Lung (tissue), 12 donors: Measurements from ENCODE around the gene GALNT9. TPM values are rescaled to one million over a fixed set of nuclear protein-coding genes. Genes with fewer than 3 reads are reported as not detected.

Experiments used
- ATAC-seq: fragments of 200-7000 bp; cut with Tn5 transposase; one replicate; pipeline ENCODE4 v1.9.1; 2020; ENCODE audit warnings: moderate number of reproducible peaks; ENCODE audit not compliant: insufficient read depth, low FRiP score
- DNase-seq, 3 donors: peaks; one replicate each; pipeline ENCODE4 v3.0.0-alpha.2; 2013 to 2017
- H3K27ac ChIP-seq, 2 donors: one replicate each; pipeline ENCODE4 v1.5.1; 2013; ENCODE audit warnings: mild to moderate bottlenecking in 2 of 2, moderate library complexity in 2 of 2, control low read depth in 1 of 2, inconsistent platforms in 1 of 2, low read depth in 1 of 2, low read length in 1 of 2
- H3K27me3 ChIP-seq, 3 donors: one replicate each; pipeline ENCODE4 v1.5.1; 2013; ENCODE audit warnings: low read length in 2 of 3; ENCODE audit not compliant: control insufficient read depth in 3 of 3, insufficient read depth in 3 of 3
- H3K36me3 ChIP-seq, 4 donors: one replicate each; pipeline ENCODE4 v1.5.1; 2013; ENCODE audit warnings: low read length in 4 of 4, mild to moderate bottlenecking in 1 of 4, moderate library complexity in 1 of 4; ENCODE audit not compliant: control insufficient read depth in 4 of 4, insufficient read depth in 4 of 4
- H3K4me1 ChIP-seq, 5 donors: one replicate each; pipeline ENCODE4 v1.5.1; 2013; ENCODE audit warnings: low read length in 5 of 5, mild to moderate bottlenecking in 2 of 5, moderate library complexity in 1 of 5; ENCODE audit not compliant: control insufficient read depth in 5 of 5, insufficient read depth in 5 of 5
- H3K4me3 ChIP-seq: one replicate; pipeline ENCODE4 v1.5.1; 2013; ENCODE audit warnings: mild to moderate bottlenecking, control low read depth, moderate library complexity
- H3K9ac ChIP-seq, 2 donors: one replicate each; pipeline ENCODE4 v1.5.1; 2013; ENCODE audit warnings: low read length in 2 of 2, control low read depth in 1 of 2; ENCODE audit not compliant: insufficient read depth in 1 of 2
- H3K9me3 ChIP-seq, 4 donors: one replicate each; pipeline ENCODE4 v1.5.1; 2013; ENCODE audit warnings: low read length in 3 of 4, mild to moderate bottlenecking in 1 of 4, moderate library complexity in 1 of 4; ENCODE audit not compliant: control insufficient read depth in 4 of 4, insufficient read depth in 3 of 4
- CTCF ChIP-seq: IDR thresholded peaks from 2 replicates; pipeline ENCODE4 v1.5.1; 2012; ENCODE audit warnings: mild to moderate bottlenecking; ENCODE audit errors: control extremely low read depth, extremely low read depth
- WGBS, 2 donors: extraction: QIAGEN DNeasy Blood & Tissue Kit; methylation state at CpG; one replicate each; pipeline ENCODE4 v1.1.7; 2013; 5-methylcytosine and 5-hydroxymethylcytosine counted together
- polyA plus RNA-seq, 2 donors: library from polyadenylated mRNA; stranded (reverse); fragments of 200-250 nt; gene quantifications; one replicate each; pipeline ENCODE4 v1.2.1, GENCODE V29; 2013
- total RNA-seq, 2 donors: library from RNA; depleted of rRNA in 1 of 2; stranded (reverse); fragments of >200 nt in 1 of 2; gene quantifications; one replicate each; pipeline ENCODE4 v1.2.1, GENCODE V29; 2014 to 2021
- donor health status: control.
- donor health status: control.
- donor health status: Bipolar disorder and iron deficiency.
- donor health status: healthy.
- donor health status: DM: yes; HTN: yes; CAD: no.

GALNT9 gene
- total and polyA plus RNA-seq, 4 donors = 0.13 to 1.7 (median 0.79) TPM

- 63 to 70% methylated on average over 33 of the region's 33 CpGs for WGBS, 2 donors
- no peak overlapping the region for H3K9ac ChIP-seq
- peaks cover 0 to 27% (median 0%) of the 10 kb centered on the region in 4 donors for H3K9me3 ChIP-seq
- no peak overlapping the region for H3K27ac ChIP-seq
- H3K4me3 ChIP-seq = no peak overlapping the region
- H3K4me1 ChIP-seq = no peaks in the 10 kb centered on the region
- DNase-seq (no peak), ATAC-seq (no peak)
- no peaks in the 10 kb centered on the region for H3K36me3 ChIP-seq
- peaks cover 0 to 7% (median 3%) of the 10 kb centered on the region in 3 donors for H3K27me3 ChIP-seq
- TF ChIP-seq CTCF = no peak
These were observed 19.0 kb downstream of the GALNT9 start for GRCh38 chr12:132310181-132311040.

- no peak for ATAC-seq
- no peak for TF ChIP-seq CTCF
- WGBS, 2 donors = 84% methylated on average over 21 of the region's 21 CpGs
- Histone ChIP-seq H3K27ac (no peak overlapping the region), H3K4me1 (no peaks in the 10 kb centered on the region), H3K4me3 (no peak overlapping the region), H3K9me3 (peaks cover 0 to 27% (median 0%) of the 10 kb centered on the region in 4 donors), H3K36me3 (no peaks in the 10 kb centered on the region), H3K27me3 (peaks cover 0 to 7% (median 2%) of the 10 kb centered on the region in 3 donors), H3K9ac (no peak overlapping the region)
- no peak for DNase-seq
These were observed 19.7 kb downstream of the GALNT9 start for GRCh38 chr12:132309596-132310086.

- DNase-seq (no peak), ATAC-seq (no peak)
- H3K4me1 ChIP-seq = no peaks in the 10 kb centered on the region
- no peak overlapping the region for H3K27ac ChIP-seq
- H3K27me3 ChIP-seq = peaks cover 0 to 7% (median 0%) of the 10 kb centered on the region in 3 donors
- TF ChIP-seq CTCF = no peak
- 67 to 81% methylated on average over 26 to 31 of the region's 31 CpGs for WGBS, 2 donors
- H3K9me3 ChIP-seq = peaks cover 0 to 27% (median 0%) of the 10 kb centered on the region in 4 donors
- H3K4me3 ChIP-seq = no peak overlapping the region
- H3K36me3 ChIP-seq = no peaks in the 10 kb centered on the region
- no peak overlapping the region for H3K9ac ChIP-seq
These were observed 20.4 kb downstream of the GALNT9 start for GRCh38 chr12:132308853-132309595.
